Measurements from ENCODE around the gene PRKAR1A.
A peak's percentile ranks its signal among the peaks of the same experiment; 100 is the strongest.

PRKAR1A gene

GRCh38 chr17:68576137-68576536 lies 63.9 kb downstream of the PRKAR1A start:
- TF ChIP-seq POLR2A (IDR thresholded peaks at IDR 0.05; ENCODE audit: extremely low read depth, insufficient read length): no peak
- DNase-seq (ENCODE audit: low read depth): no peak
- no peak overlapping the region for H3K4me3 ChIP-seq (ENCODE audit: low read depth, low read length)

GRCh38 chr17:68576811-68577496 lies 64.7 kb downstream of the PRKAR1A start:
- TF ChIP-seq MYC (IDR thresholded peaks at IDR 0.05; ENCODE audit: low read depth, low read length): no peak
- no peak for TF ChIP-seq POLR2A (IDR thresholded peaks at IDR 0.05; ENCODE audit: extremely low read depth, insufficient read length)
- TF ChIP-seq, protein P1, sequence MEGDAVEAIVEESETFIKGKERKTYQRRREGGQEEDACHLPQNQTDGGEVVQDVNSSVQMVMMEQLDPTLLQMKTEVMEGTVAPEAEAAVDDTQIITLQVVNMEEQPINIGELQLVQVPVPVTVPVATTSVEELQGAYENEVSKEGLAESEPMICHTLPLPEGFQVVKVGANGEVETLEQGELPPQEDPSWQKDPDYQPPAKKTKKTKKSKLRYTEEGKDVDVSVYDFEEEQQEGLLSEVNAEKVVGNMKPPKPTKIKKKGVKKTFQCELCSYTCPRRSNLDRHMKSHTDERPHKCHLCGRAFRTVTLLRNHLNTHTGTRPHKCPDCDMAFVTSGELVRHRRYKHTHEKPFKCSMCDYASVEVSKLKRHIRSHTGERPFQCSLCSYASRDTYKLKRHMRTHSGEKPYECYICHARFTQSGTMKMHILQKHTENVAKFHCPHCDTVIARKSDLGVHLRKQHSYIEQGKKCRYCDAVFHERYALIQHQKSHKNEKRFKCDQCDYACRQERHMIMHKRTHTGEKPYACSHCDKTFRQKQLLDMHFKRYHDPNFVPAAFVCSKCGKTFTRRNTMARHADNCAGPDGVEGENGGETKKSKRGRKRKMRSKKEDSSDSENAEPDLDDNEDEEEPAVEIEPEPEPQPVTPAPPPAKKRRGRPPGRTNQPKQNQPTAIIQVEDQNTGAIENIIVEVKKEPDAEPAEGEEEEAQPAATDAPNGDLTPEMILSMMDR (IDR thresholded peaks at IDR 0.05; ENCODE audit: low read depth, low read length): peak; percentile 35

DNA sequence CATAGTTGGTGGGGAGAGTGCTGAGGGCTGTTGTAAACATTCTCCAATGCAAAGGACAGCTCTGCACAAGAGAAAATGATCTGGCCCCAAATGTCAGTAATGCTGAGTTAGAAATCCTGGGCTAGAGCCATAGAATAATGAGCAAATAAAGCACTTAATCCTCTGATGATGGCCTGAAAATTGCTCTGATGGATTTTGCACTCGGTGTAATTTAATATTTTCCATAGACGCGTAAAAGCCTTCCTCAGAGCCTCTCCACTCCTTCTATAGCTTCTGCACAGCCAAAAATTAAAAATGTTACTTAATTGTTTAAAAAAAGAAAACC lies 65.2 kb downstream of the PRKAR1A start:
- TF ChIP-seq MAX (IDR thresholded peaks at IDR 0.05; ENCODE audit: low read depth, low read length) (no peak), POLR2A (IDR thresholded peaks at IDR 0.05; ENCODE audit: extremely low read depth, insufficient read length) (no peak), MYC (IDR thresholded peaks at IDR 0.05; ENCODE audit: low read depth, low read length) (no peak)
- TF ChIP-seq, protein P1 (IDR thresholded peaks at IDR 0.05; ENCODE audit: low read depth, low read length): no peak
- DNase-seq (ENCODE audit: low read depth): no peak
- no peak overlapping the region for H3K4me3 ChIP-seq (ENCODE audit: low read depth, low read length)

More at GRCh38 chr17:68576811-68577496, 64.7 kb downstream of the PRKAR1A start:
- no peak overlapping the region for H3K4me3 ChIP-seq (ENCODE audit: low read depth, low read length)
- peak; percentile 71 for DNase-seq (ENCODE audit: low read depth)

GRCh38 chr17:68578236-68578635 lies 66.0 kb downstream of the PRKAR1A start:
- H3K4me3 ChIP-seq (ENCODE audit: low read depth, low read length): no peak overlapping the region
- DNase-seq (ENCODE audit: low read depth): no peak
- TF ChIP-seq, protein P1 (IDR thresholded peaks at IDR 0.05; ENCODE audit: low read depth, low read length): no peak
- TF ChIP-seq POLR2A (IDR thresholded peaks at IDR 0.05; ENCODE audit: extremely low read depth, insufficient read length) (no peak), MYC (IDR thresholded peaks at IDR 0.05; ENCODE audit: low read depth, low read length) (no peak), MAX (IDR thresholded peaks at IDR 0.05; ENCODE audit: low read depth, low read length) (no peak)

GRCh38 chr17:68579194-68579927 lies 67.1 kb downstream of the PRKAR1A start:
- H3K4me3 ChIP-seq (ENCODE audit: low read depth, low read length): no peak overlapping the region
- TF ChIP-seq, protein P1 (IDR thresholded peaks at IDR 0.05; ENCODE audit: low read depth, low read length): no peak
- TF ChIP-seq MYC (IDR thresholded peaks at IDR 0.05; ENCODE audit: low read depth, low read length): no peak
- TF ChIP-seq POLR2A (IDR thresholded peaks at IDR 0.05; ENCODE audit: extremely low read depth, insufficient read length): no peak
- DNase-seq (ENCODE audit: low read depth): no peak

- TF ChIP-seq MAX (IDR thresholded peaks at IDR 0.05; ENCODE audit: low read depth, low read length) (no peak), POLR2A (IDR thresholded peaks at IDR 0.05; ENCODE audit: extremely low read depth, insufficient read length) (no peak), MYC (IDR thresholded peaks at IDR 0.05; ENCODE audit: low read depth, low read length) (no peak)
- TF ChIP-seq, protein P1 (IDR thresholded peaks at IDR 0.05; ENCODE audit: low read depth, low read length): no peak
- H3K4me3 ChIP-seq (ENCODE audit: low read depth, low read length): no peak overlapping the region
- peak; percentile 77 for DNase-seq (ENCODE audit: low read depth)
Observed at GRCh38 chr17:68580236-68580770, 68.1 kb downstream of the PRKAR1A start.
